NCI-H510A (cell line): ENCODE measurements around the gene FAM241A.
"Not testable (repeated sequence)": the region's sequence is repeated elsewhere in the genome, so short reads cannot be mapped to it uniquely, and the experiment has no call there.

Source experiments
- DNase-seq: peaks from one replicate; lab custom pipeline; 2025; lab: John Stamatoyannopoulos, UW

Gene FAM241A

DNA sequence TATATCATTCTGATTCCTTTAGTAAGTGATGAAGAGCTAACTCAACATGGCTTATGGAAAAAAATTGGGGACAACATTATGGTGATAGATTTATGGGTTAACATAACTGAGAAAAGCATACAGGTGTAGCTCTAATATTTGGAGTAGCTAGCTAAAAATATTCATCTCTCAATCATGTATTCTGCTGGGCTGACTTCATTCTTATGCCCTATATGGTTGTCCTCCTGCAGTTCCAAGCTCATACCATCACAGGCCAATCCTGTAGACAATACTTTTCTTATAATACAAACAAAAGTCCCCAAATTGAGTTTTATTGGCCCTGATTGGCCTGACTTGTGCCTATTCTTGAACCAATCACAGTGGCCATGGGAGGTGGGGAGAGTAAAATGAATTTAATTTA lies 6.7 kb upstream of the FAM241A start:
- DNase-seq: no peak

DNA sequence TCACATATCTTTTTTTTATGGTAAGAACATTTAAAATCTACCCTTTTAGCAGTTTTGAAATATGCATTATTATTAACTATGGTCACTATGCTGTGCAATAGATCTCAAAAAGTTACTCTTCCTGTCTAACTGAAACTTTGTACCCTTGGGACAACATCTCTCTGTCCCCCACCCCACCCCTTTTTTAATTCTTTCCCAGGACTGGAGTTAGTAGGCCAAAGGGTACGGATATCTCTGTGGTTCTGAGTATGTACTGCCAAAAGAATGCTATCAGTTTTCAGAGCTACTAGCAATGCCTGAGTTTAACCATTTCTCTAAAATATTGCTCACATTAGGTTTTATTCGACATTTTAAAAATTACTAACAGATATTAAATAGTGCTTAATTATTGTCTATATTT lies 4.7 kb upstream of the FAM241A start:
- no peak for DNase-seq

DNA sequence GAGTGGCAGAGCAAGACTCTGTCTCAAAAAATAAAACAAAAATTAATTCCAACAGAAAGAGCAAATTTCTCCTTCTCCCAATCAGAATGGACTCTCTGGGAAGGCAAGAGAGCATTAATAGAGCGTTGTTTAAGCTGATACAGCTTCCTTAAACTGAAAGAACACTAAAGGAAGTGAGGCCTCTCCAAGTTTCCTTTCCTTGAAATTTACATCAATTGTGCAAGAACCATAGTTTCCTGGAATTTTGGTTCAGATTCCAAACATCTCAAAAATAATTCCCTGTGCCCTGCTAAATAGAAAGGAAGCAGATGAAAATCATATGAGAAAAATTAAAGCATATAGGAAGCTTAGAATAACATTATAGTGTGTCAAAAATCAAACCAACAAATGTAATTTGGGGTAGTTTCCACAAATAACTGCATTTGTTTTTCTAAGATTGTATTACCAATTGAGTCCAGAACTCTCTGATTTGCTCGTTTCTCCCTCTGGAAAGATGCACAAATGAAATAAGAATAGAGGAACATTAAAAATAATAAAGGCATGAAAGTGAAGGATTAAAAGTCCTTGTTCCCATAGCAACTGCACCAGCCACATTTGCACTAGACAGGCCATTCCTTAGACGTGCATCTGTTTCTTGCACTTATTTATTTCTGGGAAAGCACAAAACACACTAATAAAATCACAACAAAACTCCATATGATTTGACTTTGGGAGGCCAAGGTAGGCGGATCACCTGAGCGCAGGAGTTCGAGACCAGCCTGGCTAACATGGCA lies 3.7 kb upstream of the FAM241A start:
- DNase-seq: no peak

GRCh38 chr4:112142182-112142581 lies 3.1 kb upstream of the FAM241A start:
- DNase-seq: no peak

DNA sequence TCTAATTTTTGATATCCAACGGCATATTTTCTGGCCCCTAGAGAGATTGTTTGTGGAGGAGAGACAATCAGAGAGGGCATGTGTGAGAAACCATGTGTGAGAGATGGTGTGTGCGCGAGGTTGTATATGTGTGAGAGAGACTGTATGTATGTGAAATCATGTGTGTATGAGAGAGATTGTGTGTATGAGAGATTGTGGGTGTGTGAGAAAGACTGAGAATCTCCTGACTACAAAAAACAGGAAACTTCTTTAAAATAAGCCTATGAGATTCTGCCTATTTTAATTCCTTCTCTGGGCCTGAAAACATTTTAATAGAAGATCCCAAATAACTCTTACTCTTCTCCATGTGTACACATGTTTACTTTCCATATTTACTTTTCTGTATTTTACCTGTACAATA lies 1.5 kb upstream of the FAM241A start:
- no peak for DNase-seq

DNA sequence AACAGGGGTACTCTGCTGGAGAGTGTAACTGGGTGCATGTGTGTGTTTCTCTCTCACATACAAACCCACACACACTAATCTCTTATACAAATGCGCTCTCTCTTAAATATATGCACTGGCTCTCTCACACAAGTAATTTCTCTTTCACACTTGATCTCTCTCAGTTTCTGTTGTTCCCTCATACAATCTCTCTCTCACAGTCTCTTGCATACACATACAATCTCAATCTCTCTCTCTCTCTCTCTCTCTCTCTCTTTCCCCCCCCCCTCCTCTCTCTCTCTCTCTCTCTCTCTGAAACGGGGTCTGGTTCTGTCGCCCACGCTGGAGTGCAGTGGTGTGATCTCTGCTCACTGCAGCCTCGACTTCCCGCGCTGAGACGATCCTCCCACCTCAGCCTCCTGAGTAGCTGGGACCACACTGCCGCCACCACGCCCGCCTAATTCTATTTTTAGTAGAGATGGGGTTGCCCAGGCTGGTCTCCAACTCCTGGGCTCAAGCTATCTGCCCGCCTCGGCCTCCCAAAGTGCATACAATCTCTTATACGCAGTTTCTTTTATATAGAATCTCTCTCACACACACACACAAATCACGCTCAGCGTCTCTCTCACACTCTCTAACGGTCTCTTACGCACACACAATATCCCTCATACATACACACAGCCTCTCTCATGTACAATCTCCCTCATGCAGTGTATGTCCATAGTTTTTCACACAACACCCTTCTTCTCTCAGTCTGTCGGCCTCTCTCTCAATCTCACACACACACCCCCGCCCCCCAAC lies 518 bp upstream of the FAM241A start:
- DNase-seq: no peak

GRCh38 chr4:112145790-112146501 lies 692 bp downstream of the FAM241A start:
- no peak for DNase-seq

DNA sequence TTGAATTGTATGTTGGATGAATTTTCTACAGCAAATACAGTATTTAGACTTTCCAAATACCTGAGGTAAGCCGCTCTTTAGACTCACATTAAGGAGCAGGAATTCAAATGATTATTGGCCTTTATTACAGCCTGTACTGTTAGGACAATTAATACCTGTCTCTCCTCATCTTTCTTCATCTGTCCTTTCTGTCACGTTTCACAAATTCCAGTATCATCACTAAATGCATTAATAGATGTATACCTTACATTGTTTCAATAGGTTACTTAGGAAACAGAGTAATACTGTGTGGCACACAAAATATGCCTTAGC lies 1.2 kb downstream of the FAM241A start:
- DNase-seq: no peak

- DNase-seq: no peak
These were observed 2.4 kb downstream of the FAM241A start for GRCh38 chr4:112147697-112148096.

DNA sequence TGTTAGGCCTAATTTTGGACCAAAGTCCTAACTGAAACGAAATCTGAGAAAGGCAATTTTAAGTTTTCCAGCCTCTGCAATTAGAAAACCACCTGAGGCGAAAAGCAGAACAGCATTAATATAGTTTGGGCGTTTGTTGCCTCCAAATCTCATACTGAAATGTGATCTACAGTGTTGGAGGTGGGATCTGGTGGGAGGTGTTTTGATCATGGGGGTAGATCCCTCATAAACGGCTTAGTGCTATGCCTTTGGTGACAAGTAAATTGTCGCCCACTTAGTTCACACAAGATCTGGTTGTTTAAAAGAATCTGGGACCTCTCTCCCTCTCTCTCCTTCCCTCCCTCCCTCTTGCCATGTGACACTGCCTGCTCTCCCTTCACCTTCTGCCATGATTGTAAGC lies 5.7 kb downstream of the FAM241A start:
- DNase-seq: no peak

DNA sequence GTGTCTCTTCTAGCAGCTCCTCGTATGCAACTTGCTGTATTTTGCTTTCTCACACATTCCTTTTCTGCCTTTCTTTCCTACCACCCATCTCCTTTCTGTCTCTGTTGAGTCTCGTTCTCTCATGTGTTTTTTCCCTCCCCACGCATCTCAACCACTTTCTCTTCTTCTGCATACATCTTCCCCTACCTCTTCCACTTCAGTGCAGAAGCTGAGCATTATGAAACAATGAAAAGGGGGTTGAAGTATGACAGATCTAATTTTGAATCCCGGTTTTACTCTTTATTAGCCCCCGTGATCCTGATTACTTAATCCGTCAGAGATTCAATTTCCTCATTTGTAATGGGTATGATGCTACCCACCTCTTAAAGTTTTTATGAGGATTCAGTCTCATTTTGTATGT lies 7.3 kb downstream of the FAM241A start:
- no peak for DNase-seq

- DNase-seq: no peak
These were observed 8.0 kb downstream of the FAM241A start for GRCh38 chr4:112153211-112153791.

- no peak for DNase-seq
These were observed 10.9 kb downstream of the FAM241A start for GRCh38 chr4:112156112-112156511.

DNA sequence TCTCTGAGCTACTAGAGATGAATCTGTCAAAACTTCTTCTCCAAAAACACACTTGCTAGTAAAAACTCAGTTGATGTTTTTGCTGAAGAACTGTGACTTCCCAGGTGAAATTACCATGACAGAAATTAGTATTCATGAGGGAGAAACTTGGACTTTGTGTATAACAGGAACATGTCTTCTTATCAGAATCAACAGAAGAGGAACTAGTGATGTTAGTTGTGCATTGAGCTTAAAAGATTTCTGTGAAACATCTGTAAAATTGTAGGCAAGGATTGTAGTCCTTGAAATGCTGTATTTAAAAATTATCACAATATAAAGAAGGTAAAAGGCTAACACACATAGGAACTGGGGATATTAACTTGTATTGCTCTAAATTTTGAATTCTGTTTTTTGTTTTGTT lies 11.3 kb downstream of the FAM241A start:
- no peak for DNase-seq

- DNase-seq: not testable (repeated sequence)
These were observed 18.5 kb downstream of the FAM241A start for GRCh38 chr4:112163706-112164105.

DNA sequence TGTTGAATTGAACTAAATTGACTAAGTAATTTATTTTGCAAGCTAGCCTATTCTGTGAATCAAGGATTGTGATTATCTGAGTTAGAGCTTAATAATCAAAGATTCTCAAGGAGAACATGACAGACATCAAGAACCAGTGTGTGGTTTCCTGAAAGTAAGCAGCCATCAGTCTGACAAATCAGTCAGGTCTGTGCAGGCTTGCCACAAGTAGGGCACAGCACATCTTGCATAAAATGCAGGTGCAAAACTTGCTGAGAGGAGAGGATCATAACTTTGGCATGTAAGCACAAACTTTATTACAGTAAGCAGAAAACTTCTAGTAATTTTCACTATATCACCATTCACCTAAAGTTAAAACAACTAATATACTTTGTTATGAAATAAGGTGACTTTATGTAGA lies 22.5 kb downstream of the FAM241A start:
- DNase-seq: no peak

DNA sequence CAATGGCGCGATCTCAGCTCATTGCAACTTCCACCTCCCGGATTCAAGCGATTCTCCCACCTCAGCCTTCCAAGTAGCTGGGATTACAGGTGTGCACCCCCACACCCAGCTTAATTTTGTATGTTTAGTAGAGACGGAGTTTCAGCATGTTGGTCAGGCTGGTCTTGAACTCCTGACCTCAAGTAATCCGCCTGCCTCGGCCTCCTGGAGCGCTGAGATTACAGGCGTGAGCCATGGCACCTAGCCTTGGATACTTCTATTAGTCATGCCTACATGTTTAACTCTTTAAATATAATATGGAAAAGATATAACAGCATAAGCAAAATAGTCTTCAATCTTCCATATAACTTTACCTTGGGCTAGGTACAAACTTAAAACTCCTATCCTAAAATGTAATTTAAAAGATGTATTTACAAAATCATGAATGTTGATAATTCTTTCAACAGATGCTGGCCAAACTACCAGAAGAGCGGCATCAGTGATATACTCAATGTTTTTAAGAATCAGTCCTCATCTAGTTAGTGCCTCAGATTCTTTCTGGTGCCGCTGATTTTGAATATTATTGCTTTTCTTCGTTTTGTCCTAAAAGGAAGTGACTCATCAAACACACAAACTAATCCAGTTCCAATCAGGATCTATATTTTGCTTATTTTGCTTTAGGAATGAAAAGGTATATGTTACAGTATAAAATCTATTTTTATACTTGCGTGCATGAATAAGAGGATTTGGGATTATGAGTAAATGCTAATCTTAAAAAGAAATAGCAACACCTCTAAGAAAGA lies 23.7 kb downstream of the FAM241A start:
- no peak for DNase-seq

GRCh38 chr4:112170451-112170993 lies 25.3 kb downstream of the FAM241A start:
- no peak for DNase-seq

GRCh38 chr4:112171051-112171763 lies 26.0 kb downstream of the FAM241A start:
- not testable (repeated sequence) for DNase-seq

- DNase-seq: no peak
These were observed 26.9 kb downstream of the FAM241A start for GRCh38 chr4:112172180-112172579.
